G401.6 (cell line): Measurements from ENCODE around the gene UBE2N.
A peak's percentile ranks its signal among the peaks of the same experiment; 100 is the strongest.
"Not testable (repeated sequence)": the region's sequence is repeated elsewhere in the genome, so short reads cannot be mapped to it uniquely, and the experiment has no call there.

Experiments
- FAIRE-seq: peaks from 2 replicates; lab custom pipeline; 2012; peaks lifted over from hg19 to GRCh38; lab: Jason Lieb, UNC

The UBE2N gene

GRCh38 chr12:93443576-93443975, 1.8 kb upstream of the UBE2N start:
- no peak for FAIRE-seq

DNA sequence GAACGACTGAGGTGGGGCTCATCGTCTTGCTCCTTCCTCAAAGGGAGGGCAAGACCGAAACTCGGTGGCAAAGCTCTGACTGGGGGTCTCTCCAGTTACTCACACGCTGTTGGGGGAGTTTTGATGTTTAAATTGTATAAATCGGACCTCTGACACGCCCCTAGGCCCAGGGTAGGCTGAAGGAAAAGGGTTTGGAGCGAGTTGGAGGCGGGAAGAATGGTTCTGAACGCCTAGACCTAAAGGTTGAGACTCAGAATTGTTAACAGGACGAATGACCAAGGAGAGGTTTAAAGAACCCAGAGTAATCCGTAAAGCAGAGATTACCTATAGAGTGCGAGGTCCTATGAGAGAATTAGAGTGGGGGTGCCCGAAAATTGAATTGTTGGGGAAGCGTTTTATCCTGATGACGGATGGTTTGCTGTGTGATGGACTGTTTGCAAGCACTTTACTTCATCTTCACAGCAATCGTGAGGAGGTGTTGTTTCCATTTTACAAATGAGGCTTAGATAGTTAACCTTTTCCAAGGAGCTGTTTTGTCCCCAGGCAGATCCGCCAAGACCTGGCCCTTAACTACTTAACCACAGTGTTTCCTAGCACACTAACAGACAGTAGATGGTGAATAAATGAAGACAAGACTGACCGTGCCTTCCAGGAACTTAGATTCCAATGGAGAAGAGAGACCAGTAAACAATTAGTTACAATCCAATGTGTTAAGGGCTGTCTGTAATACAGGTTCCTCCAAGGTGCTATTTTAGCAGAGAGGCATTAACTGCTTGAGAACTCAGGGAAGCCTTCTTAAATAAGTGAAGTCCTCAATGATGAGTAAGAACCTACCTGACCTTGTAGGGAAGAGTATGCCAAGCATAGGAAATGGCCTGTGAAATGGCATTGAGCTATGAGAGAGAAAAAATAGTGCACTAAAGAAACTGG, 929 bp upstream of the UBE2N start:
- FAIRE-seq, result no peak

GRCh38 chr12:93441081-93441616, 598 bp downstream of the UBE2N start:
- no peak for FAIRE-seq

GRCh38 chr12:93440043-93440835, 1.5 kb downstream of the UBE2N start:
- no peak for FAIRE-seq

DNA sequence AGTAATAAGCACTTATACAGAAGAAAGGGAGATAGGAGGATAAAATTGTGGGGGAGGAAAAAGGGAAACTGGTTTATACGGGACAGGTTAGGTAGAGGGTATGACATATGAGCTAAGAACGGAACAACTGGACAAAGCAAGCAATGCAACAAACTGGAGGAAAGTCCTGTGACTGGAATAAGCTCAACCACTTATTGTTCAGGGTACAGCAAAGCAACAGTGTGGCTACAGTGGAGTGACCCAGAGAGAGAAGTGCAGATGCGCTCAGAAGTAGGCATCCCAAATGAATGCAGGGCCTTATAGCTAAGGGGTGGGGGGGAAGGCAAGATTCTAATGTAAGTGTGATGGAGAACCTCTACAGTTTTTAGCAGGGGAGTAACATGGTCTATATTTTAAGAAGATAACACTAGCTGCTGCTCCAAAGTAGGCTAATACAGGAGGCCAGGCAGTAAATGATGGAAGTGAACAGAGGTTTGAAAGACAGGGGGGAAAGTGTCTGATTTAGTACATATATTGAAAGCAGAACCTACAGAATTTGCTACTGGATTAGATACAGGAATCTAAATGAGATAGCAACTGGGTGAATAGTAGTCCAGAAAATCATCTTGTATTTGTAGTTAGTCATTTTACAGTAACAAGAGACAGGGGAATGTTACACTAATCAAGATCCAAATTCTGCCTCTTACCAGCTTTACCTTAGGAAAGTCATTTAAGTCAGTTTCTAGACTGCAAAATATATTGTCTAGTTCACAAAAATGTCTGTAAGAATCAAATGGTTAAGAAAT, 3.3 kb downstream of the UBE2N start:
- FAIRE-seq, result no peak

- no peak for FAIRE-seq
Measured at GRCh38 chr12:93434256-93434865, 7.4 kb downstream of the UBE2N start.

- FAIRE-seq, result not testable (repeated sequence)
Measured at GRCh38 chr12:93432031-93432430, 9.7 kb downstream of the UBE2N start.

DNA sequence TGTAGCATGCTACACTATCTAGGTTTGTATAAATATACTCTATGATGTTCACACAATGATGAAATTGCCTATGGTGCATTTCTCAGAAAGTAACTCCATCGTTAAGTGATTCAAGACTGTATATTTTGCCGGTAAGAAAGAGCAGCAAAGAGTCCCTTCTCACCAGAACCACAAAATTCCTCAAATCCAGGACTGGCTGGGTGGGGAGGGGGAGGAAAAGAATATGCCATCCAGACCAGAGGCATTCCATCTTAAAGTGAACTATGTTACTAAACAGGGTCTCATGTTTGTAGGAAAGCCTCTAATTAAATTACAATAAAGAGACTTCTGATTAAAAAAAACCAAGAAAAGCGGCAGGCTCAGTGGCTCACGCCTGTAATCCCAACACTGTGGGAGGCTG, 11.5 kb downstream of the UBE2N start:
- FAIRE-seq, result no peak

GRCh38 chr12:93429852-93430251, 11.9 kb downstream of the UBE2N start:
- peak; percentile 88 for FAIRE-seq

GRCh38 chr12:93429448-93429847, 12.3 kb downstream of the UBE2N start:
- FAIRE-seq, result no peak

GRCh38 chr12:93427779-93428564, 13.8 kb downstream of the UBE2N start:
- FAIRE-seq, result no peak

DNA sequence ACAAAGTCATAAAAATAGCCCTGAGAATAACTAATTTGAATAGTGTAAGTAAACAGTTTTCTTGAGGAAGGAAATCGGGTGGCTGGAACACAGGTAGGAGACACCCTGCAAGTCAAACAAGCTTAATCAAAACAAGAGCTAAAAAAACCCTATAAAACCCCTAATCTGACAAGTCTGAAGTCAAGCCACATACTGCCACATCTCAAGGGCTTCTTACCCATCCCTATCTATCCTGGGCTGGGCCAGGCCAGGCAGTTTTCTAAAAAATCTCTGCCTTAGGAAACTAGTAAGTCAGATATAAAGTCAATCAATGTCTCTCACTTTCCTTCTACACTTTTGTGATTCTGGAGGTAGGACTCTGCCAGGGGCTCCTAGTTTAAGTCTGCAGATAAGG, 15.3 kb downstream of the UBE2N start:
- FAIRE-seq, result no peak

GRCh38 chr12:93425736-93426411, 15.9 kb downstream of the UBE2N start:
- FAIRE-seq, result no peak

DNA sequence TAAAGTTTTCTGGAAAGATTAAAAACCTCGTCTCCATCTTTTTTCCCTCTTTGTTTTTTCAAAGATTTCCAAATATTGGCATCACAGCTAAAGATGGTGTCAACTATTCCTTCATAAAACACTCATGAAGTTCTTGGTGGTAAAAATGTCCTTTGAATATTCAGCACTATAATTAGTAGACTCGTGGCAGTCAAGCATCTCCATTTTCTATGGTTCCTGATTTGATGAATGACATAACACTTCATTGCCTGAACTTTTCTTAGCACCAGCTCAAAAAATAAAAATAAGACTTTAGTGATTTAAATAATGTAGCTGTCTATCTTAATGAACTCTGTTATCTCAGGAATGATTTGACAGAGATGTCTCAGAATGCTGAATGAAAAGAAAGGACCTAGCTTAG, 19.7 kb downstream of the UBE2N start:
- FAIRE-seq, result no peak

GRCh38 chr12:93419388-93420034, 22.2 kb downstream of the UBE2N start:
- FAIRE-seq, result peak; percentile 92

DNA sequence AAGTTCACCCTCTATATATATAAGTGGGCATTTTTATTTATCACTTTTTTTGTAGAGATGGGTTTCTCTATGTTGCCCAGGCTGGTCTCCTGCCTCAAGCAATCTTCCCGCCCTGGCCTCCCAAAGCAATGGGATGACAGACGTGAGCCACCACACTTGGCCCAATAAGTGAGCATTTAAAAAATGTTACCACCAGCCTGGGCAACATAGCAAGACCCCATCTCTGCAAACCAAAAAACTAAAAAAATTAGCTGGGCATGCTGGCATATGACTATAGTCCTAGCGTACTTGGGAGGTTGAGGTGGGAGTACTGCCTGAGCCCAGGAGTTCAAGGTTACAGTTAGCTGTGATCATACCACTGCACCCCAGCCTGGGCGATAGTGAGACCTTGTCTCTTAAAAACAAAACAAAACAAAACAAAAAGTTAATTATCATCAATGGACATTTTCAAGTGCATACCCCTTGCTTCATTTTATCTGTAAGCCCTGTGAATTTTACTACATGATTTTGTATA, 23.7 kb downstream of the UBE2N start:
- no peak for FAIRE-seq

DNA sequence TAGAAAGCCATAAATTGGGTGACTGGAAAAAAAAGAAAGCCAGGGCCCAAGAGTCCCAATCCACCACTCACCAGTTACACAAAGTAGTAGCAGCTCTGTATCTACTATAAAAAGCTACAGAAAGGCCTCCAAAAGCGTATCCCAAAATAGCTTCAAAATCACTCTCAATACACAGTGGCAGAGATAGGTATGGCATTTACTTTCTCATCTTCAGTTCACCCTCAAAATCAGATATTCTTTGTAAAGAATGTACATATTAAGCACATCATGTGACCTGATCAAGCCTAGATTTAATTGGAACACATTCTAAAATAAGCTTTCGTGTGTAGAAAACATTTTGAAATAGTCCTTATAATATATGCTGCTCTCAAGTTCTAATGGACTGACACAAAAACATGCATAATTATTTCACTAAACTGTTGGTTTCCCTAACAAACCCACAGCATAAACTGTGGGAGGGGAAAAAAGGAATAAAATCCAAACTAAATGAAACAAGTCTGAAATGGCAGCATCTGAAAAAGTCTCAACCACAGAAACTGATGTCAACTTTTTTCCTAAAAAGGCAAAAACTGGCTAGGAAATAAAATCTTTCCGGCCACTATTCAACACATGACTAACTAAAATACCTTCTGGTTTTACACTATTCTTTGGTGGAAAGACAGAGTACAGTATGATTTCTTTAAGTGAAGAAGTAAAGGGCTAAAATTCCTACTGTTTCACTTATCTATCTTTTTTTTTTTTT, 25.9 kb downstream of the UBE2N start:
- FAIRE-seq, result no peak

- FAIRE-seq, result no peak
Measured at GRCh38 chr12:93413064-93413463, 28.7 kb downstream of the UBE2N start.

- not testable (repeated sequence) for FAIRE-seq
Measured at GRCh38 chr12:93412396-93412795, 29.4 kb downstream of the UBE2N start.
